ENCODE data around the gene FAM168A. TPM values are rescaled to one million over a fixed set of nuclear protein-coding genes. Genes with fewer than 3 reads are reported as not detected.

The FAM168A gene
- total and polyA plus RNA-seq, 10 of the 15 experiments (the other 5 are each of a cell fraction or from before 2014, with no cell fraction given), result 1.7 to 20.0 (median 10.0) TPM

DNA sequence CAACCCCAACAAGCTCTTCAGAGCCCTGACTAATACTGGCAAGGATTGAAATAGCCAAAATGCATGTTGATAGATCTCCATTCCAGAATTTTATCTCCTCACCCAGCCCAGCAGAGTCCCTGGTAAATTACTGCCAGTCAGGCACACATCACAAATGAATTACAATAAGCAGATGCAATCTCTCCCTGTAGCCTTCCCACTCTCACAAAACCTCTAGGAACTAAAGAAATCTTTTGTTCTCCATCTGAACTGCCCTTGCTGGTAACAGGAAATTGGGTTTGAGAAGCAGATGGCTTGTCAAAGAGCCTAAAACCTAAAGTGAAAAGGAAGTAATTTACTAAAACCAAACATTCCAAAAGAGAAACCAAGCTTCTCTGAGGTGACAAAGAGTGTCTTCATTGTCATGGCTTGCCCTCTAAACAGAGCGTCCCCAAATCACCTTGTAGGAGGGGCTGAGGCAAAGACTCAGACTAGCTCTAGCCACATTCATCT lies 59.5 kb downstream of the FAM168A start (continued):
- TF ChIP-seq, protein P1, sequence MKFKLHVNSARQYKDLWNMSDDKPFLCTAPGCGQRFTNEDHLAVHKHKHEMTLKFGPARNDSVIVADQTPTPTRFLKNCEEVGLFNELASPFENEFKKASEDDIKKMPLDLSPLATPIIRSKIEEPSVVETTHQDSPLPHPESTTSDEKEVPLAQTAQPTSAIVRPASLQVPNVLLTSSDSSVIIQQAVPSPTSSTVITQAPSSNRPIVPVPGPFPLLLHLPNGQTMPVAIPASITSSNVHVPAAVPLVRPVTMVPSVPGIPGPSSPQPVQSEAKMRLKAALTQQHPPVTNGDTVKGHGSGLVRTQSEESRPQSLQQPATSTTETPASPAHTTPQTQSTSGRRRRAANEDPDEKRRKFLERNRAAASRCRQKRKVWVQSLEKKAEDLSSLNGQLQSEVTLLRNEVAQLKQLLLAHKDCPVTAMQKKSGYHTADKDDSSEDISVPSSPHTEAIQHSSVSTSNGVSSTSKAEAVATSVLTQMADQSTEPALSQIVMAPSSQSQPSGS (IDR thresholded peaks at IDR 0.05; ENCODE audit: low read length), result peak; percentile 13; the same call in 1 of the 2 replicates
- TF ChIP-seq, protein P2, sequence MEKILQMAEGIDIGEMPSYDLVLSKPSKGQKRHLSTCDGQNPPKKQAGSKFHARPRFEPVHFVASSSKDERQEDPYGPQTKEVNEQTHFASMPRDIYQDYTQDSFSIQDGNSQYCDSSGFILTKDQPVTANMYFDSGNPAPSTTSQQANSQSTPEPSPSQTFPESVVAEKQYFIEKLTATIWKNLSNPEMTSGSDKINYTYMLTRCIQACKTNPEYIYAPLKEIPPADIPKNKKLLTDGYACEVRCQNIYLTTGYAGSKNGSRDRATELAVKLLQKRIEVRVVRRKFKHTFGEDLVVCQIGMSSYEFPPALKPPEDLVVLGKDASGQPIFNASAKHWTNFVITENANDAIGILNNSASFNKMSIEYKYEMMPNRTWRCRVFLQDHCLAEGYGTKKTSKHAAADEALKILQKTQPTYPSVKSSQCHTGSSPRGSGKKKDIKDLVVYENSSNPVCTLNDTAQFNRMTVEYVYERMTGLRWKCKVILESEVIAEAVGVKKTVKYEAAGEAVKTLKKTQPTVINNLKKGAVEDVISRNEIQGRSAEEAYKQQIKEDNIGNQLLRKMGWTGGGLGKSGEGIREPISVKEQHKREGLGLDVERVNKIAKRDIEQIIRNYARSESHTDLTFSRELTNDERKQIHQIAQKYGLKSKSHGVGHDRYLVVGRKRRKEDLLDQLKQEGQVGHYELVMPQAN (conservative IDR thresholded peaks at IDR 0.05), result no peak
- TF ChIP-seq IKZF1 (conservative IDR thresholded peaks at IDR 0.05) (peak; percentile 34; the same call in 1 of the 2 replicates), EED (IDR thresholded peaks at IDR 0.05; ENCODE audit: low read depth) (no peak), NBN (IDR thresholded peaks at IDR 0.05) (0 out of 2 replicates have a peak, but pooled peaks have one; percentile 52), NFIC (IDR thresholded peaks at IDR 0.05; ENCODE audit: low read depth, low read length) (peak; percentile 20; the same call in 1 of the 2 replicates), SMARCA5 (IDR thresholded peaks at IDR 0.05) (0 out of 2 replicates have a peak, but pooled peaks have one; percentile 25), IKZF2 (IDR thresholded peaks at IDR 0.05) (peak; percentile 54 to 55; a peak in 2 of 4 replicates), MXI1 (IDR thresholded peaks at IDR 0.05; ENCODE audit: low read depth, low read length) (peak; percentile 22; the same call in 1 of the 2 replicates)
- TF ChIP-seq, protein P3, sequence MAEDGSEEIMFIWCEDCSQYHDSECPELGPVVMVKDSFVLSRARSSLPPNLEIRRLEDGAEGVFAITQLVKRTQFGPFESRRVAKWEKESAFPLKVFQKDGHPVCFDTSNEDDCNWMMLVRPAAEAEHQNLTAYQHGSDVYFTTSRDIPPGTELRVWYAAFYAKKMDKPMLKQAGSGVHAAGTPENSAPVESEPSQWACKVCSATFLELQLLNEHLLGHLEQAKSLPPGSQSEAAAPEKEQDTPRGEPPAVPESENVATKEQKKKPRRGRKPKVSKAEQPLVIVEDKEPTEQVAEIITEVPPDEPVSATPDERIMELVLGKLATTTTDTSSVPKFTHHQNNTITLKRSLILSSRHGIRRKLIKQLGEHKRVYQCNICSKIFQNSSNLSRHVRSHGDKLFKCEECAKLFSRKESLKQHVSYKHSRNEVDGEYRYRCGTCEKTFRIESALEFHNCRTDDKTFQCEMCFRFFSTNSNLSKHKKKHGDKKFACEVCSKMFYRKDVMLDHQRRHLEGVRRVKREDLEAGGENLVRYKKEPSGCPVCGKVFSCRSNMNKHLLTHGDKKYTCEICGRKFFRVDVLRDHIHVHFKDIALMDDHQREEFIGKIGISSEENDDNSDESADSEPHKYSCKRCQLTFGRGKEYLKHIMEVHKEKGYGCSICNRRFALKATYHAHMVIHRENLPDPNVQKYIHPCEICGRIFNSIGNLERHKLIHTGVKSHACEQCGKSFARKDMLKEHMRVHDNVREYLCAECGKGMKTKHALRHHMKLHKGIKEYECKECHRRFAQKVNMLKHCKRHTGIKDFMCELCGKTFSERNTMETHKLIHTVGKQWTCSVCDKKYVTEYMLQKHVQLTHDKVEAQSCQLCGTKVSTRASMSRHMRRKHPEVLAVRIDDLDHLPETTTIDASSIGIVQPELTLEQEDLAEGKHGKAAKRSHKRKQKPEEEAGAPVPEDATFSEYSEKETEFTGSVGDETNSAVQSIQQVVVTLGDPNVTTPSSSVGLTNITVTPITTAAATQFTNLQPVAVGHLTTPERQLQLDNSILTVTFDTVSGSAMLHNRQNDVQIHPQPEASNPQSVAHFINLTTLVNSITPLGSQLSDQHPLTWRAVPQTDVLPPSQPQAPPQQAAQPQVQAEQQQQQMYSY (CRISPR knock-in tag; IDR thresholded peaks at IDR 0.05), result no peak
